SU-DHL-6 (cell line): ENCODE results near the gene PTPRH.

ENCODE experiments used
- H2AFZ ChIP-seq: fragments of 200-600 bp; sonication (generic); 2 replicates; pipeline ENCODE4 v1.6.1; 2014; ENCODE audit warnings: low read depth, mild to moderate bottlenecking, moderate library complexity, mixed read lengths, antibody characterized with exemption, low read length; ENCODE audit not compliant: severe bottlenecking
- H3F3A ChIP-seq: fragments of 200-600 bp; shearing (Covaris generic); 2 replicates; pipeline ENCODE4 v1.6.0; 2016; ENCODE audit warnings: antibody characterized with exemption, mild to moderate bottlenecking; ENCODE audit not compliant: insufficient read depth
- H3K27ac ChIP-seq: fragments of 200-600 bp; sonication (generic); 2 replicates; pipeline ENCODE4 v1.5.1; 2016; ENCODE audit warnings: low read depth, mild to moderate bottlenecking, low read length, moderate library complexity, mixed read lengths
- H3K27me3 ChIP-seq: fragments of 200-600 bp; sonication (generic), shearing (Covaris generic); 2 replicates; pipeline ENCODE4 v1.6.0; 2014; ENCODE audit warnings: mild to moderate bottlenecking, low read length
- H3K36me3 ChIP-seq: fragments of 200-600 bp; sonication (generic); 2 replicates; pipeline ENCODE4 v1.6.1; 2014; ENCODE audit warnings: mild to moderate bottlenecking, low read length, mixed read lengths
- H3K4me2 ChIP-seq: fragments of 300-600, 200-600 bp; shearing (Covaris generic), sonication (generic); 2 replicates; pipeline ENCODE4 v1.6.0; 2014; ENCODE audit warnings: low read length, low read depth, mild to moderate bottlenecking; ENCODE audit not compliant: poor library complexity, severe bottlenecking
- H3K4me3 ChIP-seq: fragments of 200-600 bp; sonication (generic); 2 replicates; pipeline ENCODE4 v1.5.1; 2014; ENCODE audit warnings: antibody characterized with exemption, low read length, mild to moderate bottlenecking, mixed read lengths; ENCODE audit not compliant: insufficient read depth, poor library complexity, severe bottlenecking
- H3K79me2 ChIP-seq: fragments of 200-600 bp; sonication (generic); 2 replicates; pipeline ENCODE4 v1.6.1; 2014; ENCODE audit warnings: mild to moderate bottlenecking, low read length, moderate library complexity; ENCODE audit not compliant: insufficient read depth
- H3K9ac ChIP-seq: fragments of 200-600 bp; sonication (generic); 2 replicates; pipeline ENCODE4 v1.7.0; 2014; ENCODE audit warnings: mild to moderate bottlenecking, low read length
- H3K9me2 ChIP-seq: fragments of 200-600 bp; sonication (generic); replicated peaks from 2 replicates; pipeline ENCODE4 v1.6.1; 2014; ENCODE audit warnings: low read length; ENCODE audit not compliant: insufficient read depth
- H3K9me3 ChIP-seq: fragments of 200-600 bp; sonication (generic); 2 replicates; pipeline ENCODE4 v1.6.1; 2014; ENCODE audit warnings: low read length, mixed read lengths; ENCODE audit not compliant: insufficient read depth
- H4K20me1 ChIP-seq: fragments of 200-600 bp; sonication (generic); 2 replicates; pipeline ENCODE4 v1.6.1; 2014; ENCODE audit warnings: low read depth, mild to moderate bottlenecking, antibody characterized with exemption, low read length, moderate library complexity, mixed read lengths
- CTCF ChIP-seq: fragments of 200-600 bp; sonication (generic); IDR thresholded peaks from one replicate; pipeline ENCODE4 v1.5.1; 2017; ENCODE audit warnings: antibody characterized with exemption, mild to moderate bottlenecking, low read length, moderate library complexity; ENCODE audit not compliant: insufficient read depth, poor library complexity, severe bottlenecking
- EZH2phosphoT487 ChIP-seq: fragments of 200-600 bp; sonication (generic), shearing (Covaris generic); conservative IDR thresholded peaks from 2 replicates; pipeline ENCODE4 v1.6.1; 2018; ENCODE audit warnings: mild to moderate bottlenecking, antibody characterized with exemption, low read length, moderate library complexity, mixed read lengths

PTPRH gene

GRCh38 chr19:55228015-55228391, 18.7 kb upstream of the PTPRH start:
- no peak overlapping the region for H3K4me2 ChIP-seq
- H3K4me3 ChIP-seq = no peak overlapping the region
- no peaks in the 10 kb centered on the region; the same call in 1 of the 2 replicates for H3K79me2 ChIP-seq
- no peaks in the 10 kb centered on the region for H3F3A ChIP-seq
- no peak overlapping the region for H2AFZ ChIP-seq
- no peak overlapping the region for H3K9ac ChIP-seq
- H3K36me3 ChIP-seq = peaks cover 1% of the 10 kb centered on the region; the same call in 1 of the 2 replicates
- no peak overlapping the region for H3K27ac ChIP-seq
- no peaks in the 10 kb centered on the region; the same call in 1 of the 2 replicates for H4K20me1 ChIP-seq
- H3K9me3 ChIP-seq = no peaks in the 10 kb centered on the region
- H3K27me3 ChIP-seq = no peaks in the 10 kb centered on the region
- H3K9me2 ChIP-seq = no peaks in the 10 kb centered on the region
- no peak for TF ChIP-seq EZH2phosphoT487
- no peak for TF ChIP-seq CTCF

GRCh38 chr19:55227241-55228014, 18.1 kb upstream of the PTPRH start:
- Histone ChIP-seq H3K27me3 (no peaks in the 10 kb centered on the region), H3K4me3 (no peak overlapping the region), H4K20me1 (no peaks in the 10 kb centered on the region; the same call in 1 of the 2 replicates), H3K9ac (no peak overlapping the region), H3K27ac (no peak overlapping the region), H3F3A (no peaks in the 10 kb centered on the region), H3K36me3 (no peaks in the 10 kb centered on the region), H3K4me2 (no peak overlapping the region), H3K9me3 (no peaks in the 10 kb centered on the region), H3K79me2 (no peaks in the 10 kb centered on the region; the same call in 1 of the 2 replicates), H2AFZ (no peak overlapping the region), H3K9me2 (no peaks in the 10 kb centered on the region)
- no peak for TF ChIP-seq CTCF
- no peak for TF ChIP-seq EZH2phosphoT487

GRCh38 chr19:55226788-55227187, 17.5 kb upstream of the PTPRH start:
- TF ChIP-seq CTCF (no peak), EZH2phosphoT487 (no peak)
- Histone ChIP-seq H3K79me2 (no peaks in the 10 kb centered on the region), H3K4me3 (no peak overlapping the region), H3F3A (no peaks in the 10 kb centered on the region), H3K9me2 (no peaks in the 10 kb centered on the region), H3K27ac (no peak overlapping the region), H2AFZ (no peak overlapping the region), H4K20me1 (no peaks in the 10 kb centered on the region; the same call in 1 of the 2 replicates), H3K27me3 (no peaks in the 10 kb centered on the region), H3K4me2 (no peak overlapping the region), H3K9ac (no peak overlapping the region), H3K9me3 (no peaks in the 10 kb centered on the region), H3K36me3 (no peaks in the 10 kb centered on the region)
